Activated T-cell treated with anti-CD3 and anti-CD28 coated beads, Interleukin-2, amount 50 U/mL, for 24 hours (primary cell): ENCODE results near the gene RABGAP1L.

Experiments
- DNase-seq: peaks from one replicate; pipeline ENCODE4 v3.0.0-alpha.2; 2020
- H3K27ac Mint-ChIP-seq: 2 replicates; pipeline ENCODE4 v1.8.0; 2020; ENCODE audit warnings: mild to moderate bottlenecking, mixed read lengths
- H3K27me3 Mint-ChIP-seq: 2 replicates; pipeline ENCODE4 v1.8.0; 2020; ENCODE audit warnings: mixed read lengths
- H3K36me3 Mint-ChIP-seq: 2 replicates; pipeline ENCODE4 v1.8.0; 2020; ENCODE audit warnings: low read depth, mixed read lengths
- H3K4me1 Mint-ChIP-seq: 2 replicates; pipeline ENCODE4 v1.8.0; 2020; ENCODE audit warnings: low read depth, mixed read lengths
- H3K4me3 Mint-ChIP-seq: 2 replicates; pipeline ENCODE4 v1.8.0; 2020; ENCODE audit warnings: mild to moderate bottlenecking, moderate library complexity, mixed read lengths
- H3K9me3 Mint-ChIP-seq: 2 replicates; pipeline ENCODE4 v1.8.0; 2020; ENCODE audit warnings: mixed read lengths

RABGAP1L gene

GRCh38 chr1:174726880-174727585 is 567.7 kb downstream of the RABGAP1L start:
- Mint-ChIP-seq H3K9me3 (no peaks in the 10 kb centered on the region), H3K36me3 (no peaks in the 10 kb centered on the region), H3K4me1 (no peaks in the 10 kb centered on the region), H3K4me3 (no peak overlapping the region), H3K27me3 (no peaks in the 10 kb centered on the region), H3K27ac (no peak overlapping the region)
- no peak for DNase-seq

- no peak overlapping the region for H3K4me3 Mint-ChIP-seq
- no peaks in the 10 kb centered on the region for H3K9me3 Mint-ChIP-seq
- H3K27me3 Mint-ChIP-seq: no peaks in the 10 kb centered on the region
- no peak for DNase-seq
- H3K4me1 Mint-ChIP-seq: no peaks in the 10 kb centered on the region
- peaks cover 5% of the 10 kb centered on the region for H3K36me3 Mint-ChIP-seq
- H3K27ac Mint-ChIP-seq: no peak overlapping the region
Observed at GRCh38 chr1:174734270-174734669, 575.0 kb downstream of the RABGAP1L start.

- DNase-seq: no peak
- H3K27ac Mint-ChIP-seq: no peak overlapping the region
- H3K27me3 Mint-ChIP-seq: no peaks in the 10 kb centered on the region
- H3K9me3 Mint-ChIP-seq: no peaks in the 10 kb centered on the region
- peaks cover 5% of the 10 kb centered on the region for H3K36me3 Mint-ChIP-seq
- H3K4me3 Mint-ChIP-seq: no peak overlapping the region
- peaks cover 5% of the 10 kb centered on the region for H3K4me1 Mint-ChIP-seq
Observed at GRCh38 chr1:174736831-174737230, 577.5 kb downstream of the RABGAP1L start.

GRCh38 chr1:174740249-174740968 is 581.1 kb downstream of the RABGAP1L start:
- no peak overlapping the region for H3K4me3 Mint-ChIP-seq

GRCh38 chr1:174742805-174743653 is 583.7 kb downstream of the RABGAP1L start:
- Mint-ChIP-seq H3K27me3 (no peaks in the 10 kb centered on the region), H3K4me1 (peaks cover 5% of the 10 kb centered on the region), H3K9me3 (no peaks in the 10 kb centered on the region), H3K27ac (no peak overlapping the region), H3K4me3 (no peak overlapping the region), H3K36me3 (no peaks in the 10 kb centered on the region)
- no peak for DNase-seq

More at GRCh38 chr1:174740249-174740968, 581.1 kb downstream of the RABGAP1L start:
- Mint-ChIP-seq H3K36me3 (peaks cover 5% of the 10 kb centered on the region), H3K27ac (no peak overlapping the region), H3K9me3 (no peaks in the 10 kb centered on the region), H3K4me1 (peaks cover 5% of the 10 kb centered on the region), H3K27me3 (no peaks in the 10 kb centered on the region)
- DNase-seq: no peak

- DNase-seq: no peak
- H3K27ac Mint-ChIP-seq: no peak overlapping the region
- H3K36me3 Mint-ChIP-seq: no peaks in the 10 kb centered on the region
- peaks cover 5% of the 10 kb centered on the region for H3K4me1 Mint-ChIP-seq
- H3K27me3 Mint-ChIP-seq: no peaks in the 10 kb centered on the region
- H3K9me3 Mint-ChIP-seq: no peaks in the 10 kb centered on the region
- no peak overlapping the region for H3K4me3 Mint-ChIP-seq
Observed at GRCh38 chr1:174743654-174744561, 584.6 kb downstream of the RABGAP1L start.

- DNase-seq: no peak
- Mint-ChIP-seq H3K4me3 (no peak overlapping the region), H3K27me3 (no peaks in the 10 kb centered on the region), H3K4me1 (peaks cover 3% of the 10 kb centered on the region), H3K36me3 (no peaks in the 10 kb centered on the region), H3K9me3 (no peaks in the 10 kb centered on the region), H3K27ac (no peak overlapping the region)
Observed at GRCh38 chr1:174744886-174745285, 585.6 kb downstream of the RABGAP1L start.

- H3K36me3 Mint-ChIP-seq: no peaks in the 10 kb centered on the region
- no peak for DNase-seq
- no peaks in the 10 kb centered on the region for H3K27me3 Mint-ChIP-seq
- no peaks in the 10 kb centered on the region for H3K9me3 Mint-ChIP-seq
- H3K4me3 Mint-ChIP-seq: no peak overlapping the region
- H3K4me1 Mint-ChIP-seq: no peaks in the 10 kb centered on the region
- H3K27ac Mint-ChIP-seq: no peak overlapping the region
Observed at GRCh38 chr1:174746024-174746808, 586.9 kb downstream of the RABGAP1L start.

GRCh38 chr1:174747613-174748012 is 588.3 kb downstream of the RABGAP1L start:
- Mint-ChIP-seq H3K4me1 (no peaks in the 10 kb centered on the region), H3K36me3 (peaks cover 2% of the 10 kb centered on the region), H3K4me3 (no peak overlapping the region), H3K27ac (no peak overlapping the region), H3K27me3 (no peaks in the 10 kb centered on the region), H3K9me3 (no peaks in the 10 kb centered on the region)
- no peak for DNase-seq

GRCh38 chr1:174748586-174748985 is 589.3 kb downstream of the RABGAP1L start:
- H3K4me1 Mint-ChIP-seq: no peaks in the 10 kb centered on the region
- H3K27ac Mint-ChIP-seq: no peak overlapping the region
- no peak for DNase-seq
- no peak overlapping the region for H3K4me3 Mint-ChIP-seq
- no peaks in the 10 kb centered on the region for H3K27me3 Mint-ChIP-seq
- no peaks in the 10 kb centered on the region for H3K9me3 Mint-ChIP-seq
- peaks cover 2% of the 10 kb centered on the region for H3K36me3 Mint-ChIP-seq

- Mint-ChIP-seq H3K9me3 (no peaks in the 10 kb centered on the region), H3K4me1 (no peaks in the 10 kb centered on the region), H3K27me3 (no peaks in the 10 kb centered on the region), H3K4me3 (no peak overlapping the region), H3K27ac (no peak overlapping the region), H3K36me3 (peaks cover 2% of the 10 kb centered on the region)
- DNase-seq: no peak
Observed at GRCh38 chr1:174753131-174753530, 593.8 kb downstream of the RABGAP1L start.

- no peaks in the 10 kb centered on the region for H3K27me3 Mint-ChIP-seq
- H3K4me3 Mint-ChIP-seq: no peak overlapping the region
- no peaks in the 10 kb centered on the region for H3K9me3 Mint-ChIP-seq
- H3K36me3 Mint-ChIP-seq: no peaks in the 10 kb centered on the region
- H3K4me1 Mint-ChIP-seq: no peaks in the 10 kb centered on the region
- no peak for DNase-seq
- H3K27ac Mint-ChIP-seq: no peak overlapping the region
Observed at GRCh38 chr1:174761335-174761734, 602.0 kb downstream of the RABGAP1L start.

GRCh38 chr1:174761901-174762585 is 602.7 kb downstream of the RABGAP1L start:
- H3K36me3 Mint-ChIP-seq: no peaks in the 10 kb centered on the region
- no peak overlapping the region for H3K4me3 Mint-ChIP-seq
- H3K9me3 Mint-ChIP-seq: no peaks in the 10 kb centered on the region
- H3K27ac Mint-ChIP-seq: no peak overlapping the region
- no peaks in the 10 kb centered on the region for H3K4me1 Mint-ChIP-seq
- no peaks in the 10 kb centered on the region for H3K27me3 Mint-ChIP-seq
- DNase-seq: no peak
